Measurements from ENCODE around the gene HSPA8. TPM values are rescaled to one million over a fixed set of nuclear protein-coding genes. Genes with fewer than 3 reads are reported as not detected.
A peak's percentile ranks its signal among the peaks of the same experiment; 100 is the strongest.

Gene HSPA8
- total RNA-seq, 1 experiment from 2014 or later: 3,307 TPM

GRCh38 chr11:123069908-123070821 lies 8.2 kb upstream of the HSPA8 start:
- H3K36me3 ChIP-seq (ENCODE audit: insufficient read depth, low read length, poor library complexity, severe bottlenecking): peaks cover 10% of the 10 kb centered on the region
- CTCF ChIA-PET: no interaction called here
- no peaks in the 10 kb centered on the region for H3K27me3 ChIP-seq (replicated peaks; ENCODE audit: insufficient read depth, low read depth, low read length, poor library complexity)
- no peaks in the 10 kb centered on the region for H3K9me3 ChIP-seq (ENCODE audit: low read depth, low read length, poor library complexity, severe bottlenecking)
- DNase-seq (ENCODE audit: low spot score): no peak
- no peak overlapping the region for H3K27ac ChIP-seq (ENCODE audit: low read depth, low read length, poor library complexity, severe bottlenecking)
- H3K4me3 ChIP-seq (ENCODE audit: low read depth, low read length, poor library complexity, severe bottlenecking): no peak overlapping the region
- no peak for TF ChIP-seq CTCF (conservative IDR thresholded peaks at IDR 0.05; ENCODE audit: low read depth, low read length)
- TF ChIP-seq EZH2 (IDR thresholded peaks at IDR 0.05; ENCODE audit: borderline replicate concordance, low read depth, low read length, poor library complexity, severe bottlenecking): no peak
- H3K4me1 ChIP-seq (ENCODE audit: insufficient read depth, low read length, poor library complexity, severe bottlenecking): peaks cover 13% of the 10 kb centered on the region
- POLR2A ChIA-PET (ENCODE audit: low non-redundant PET): no interaction called here
- no TSS peak for BruUV-seq (replicated peaks)
- intact Hi-C loops (cut with micrococcal nuclease; ENCODE audit: unreplicated experiment): loop anchor here (2.0 kb wide), 1 partner anchor 13 kb away; no protein-coding TSS in a partner anchor

- BruUV-seq (replicated peaks): no TSS peak
- TF ChIP-seq CTCF (conservative IDR thresholded peaks at IDR 0.05; ENCODE audit: low read depth, low read length): no peak
- no peak for TF ChIP-seq EZH2 (IDR thresholded peaks at IDR 0.05; ENCODE audit: borderline replicate concordance, low read depth, low read length, poor library complexity, severe bottlenecking)
- H3K27ac ChIP-seq (ENCODE audit: low read depth, low read length, poor library complexity, severe bottlenecking): peak overlapping the region; percentile 68
- H3K27me3 ChIP-seq (replicated peaks; ENCODE audit: insufficient read depth, low read depth, low read length, poor library complexity): no peaks in the 10 kb centered on the region
- no peak overlapping the region for H3K4me3 ChIP-seq (ENCODE audit: low read depth, low read length, poor library complexity, severe bottlenecking)
- DNase-seq (ENCODE audit: low spot score): peak; percentile 41
- ChIA-PET CTCF (interaction anchor here (1.0 to 1.9 kb wide), 2 partner anchors 182 to 196 kb away, joined by 3 to 4 read pairs; no protein-coding TSS in a partner anchor), POLR2A (ENCODE audit: low non-redundant PET) (interaction anchor here (0.5 to 0.6 kb wide), 2 partner anchors 41 to 144 kb away, joined by 3 to 13 read pairs; no protein-coding TSS in a partner anchor)
- H3K4me1 ChIP-seq (ENCODE audit: insufficient read depth, low read length, poor library complexity, severe bottlenecking): peaks cover 28% of the 10 kb centered on the region
- intact Hi-C loops (cut with micrococcal nuclease; ENCODE audit: unreplicated experiment): no loop called here
- no peaks in the 10 kb centered on the region for H3K9me3 ChIP-seq (ENCODE audit: low read depth, low read length, poor library complexity, severe bottlenecking)
- peaks cover 17% of the 10 kb centered on the region for H3K36me3 ChIP-seq (ENCODE audit: insufficient read depth, low read length, poor library complexity, severe bottlenecking)
Measured at GRCh38 chr11:123065621-123066020, 3.7 kb upstream of the HSPA8 start.

- Histone ChIP-seq H3K27me3 (replicated peaks; ENCODE audit: insufficient read depth, low read depth, low read length, poor library complexity) (no peaks in the 10 kb centered on the region), H3K4me1 (ENCODE audit: insufficient read depth, low read length, poor library complexity, severe bottlenecking) (peaks cover 36% of the 10 kb centered on the region), H3K36me3 (ENCODE audit: insufficient read depth, low read length, poor library complexity, severe bottlenecking) (peaks cover 26% of the 10 kb centered on the region), H3K27ac (ENCODE audit: low read depth, low read length, poor library complexity, severe bottlenecking) (peak overlapping the region; percentile 100), H3K4me3 (ENCODE audit: low read depth, low read length, poor library complexity, severe bottlenecking) (peak overlapping the region; percentile 83), H3K9me3 (ENCODE audit: low read depth, low read length, poor library complexity, severe bottlenecking) (no peaks in the 10 kb centered on the region)
- ChIA-PET CTCF (no interaction called here), POLR2A (ENCODE audit: low non-redundant PET) (interaction anchor here (0.5 to 1.3 kb wide), 2 partner anchors 19 to 131 kb away, joined by 4 to 6 read pairs; no protein-coding TSS in a partner anchor)
- BruUV-seq (replicated peaks): no TSS peak
- TF ChIP-seq CTCF (conservative IDR thresholded peaks at IDR 0.05; ENCODE audit: low read depth, low read length): no peak
- no peak for TF ChIP-seq EZH2 (IDR thresholded peaks at IDR 0.05; ENCODE audit: borderline replicate concordance, low read depth, low read length, poor library complexity, severe bottlenecking)
- DNase-seq (ENCODE audit: low spot score): no peak
- intact Hi-C loops (cut with micrococcal nuclease; ENCODE audit: unreplicated experiment): no loop called here
Measured at GRCh38 chr11:123063826-123064657, 2.1 kb upstream of the HSPA8 start.

Data from A673 (cell line).